ENCODE measurements around the gene LTV1.

The LTV1 gene

GRCh38 chr6:143901885-143902750 is 59.0 kb downstream of the LTV1 start:
- H3K36me3 ChIP-seq (ENCODE audit: low read length), result no peaks in the 10 kb centered on the region

GRCh38 chr6:143902827-143903226 is 59.7 kb downstream of the LTV1 start:
- no peak overlapping the region for H3K9ac ChIP-seq (ENCODE audit: low read length)
- no peak overlapping the region for H3K4me2 ChIP-seq (ENCODE audit: low read depth, low read length, poor library complexity, severe bottlenecking)
- H3K9me2 ChIP-seq (replicated peaks; ENCODE audit: insufficient read depth, low read length), result no peaks in the 10 kb centered on the region
- H3K79me2 ChIP-seq (ENCODE audit: insufficient read depth, low read length), result no peaks in the 10 kb centered on the region
- H3K36me3 ChIP-seq (ENCODE audit: low read length), result no peaks in the 10 kb centered on the region
- H3F3A ChIP-seq (ENCODE audit: insufficient read depth), result no peaks in the 10 kb centered on the region
- H2AFZ ChIP-seq (ENCODE audit: low read depth, low read length, severe bottlenecking), result no peak overlapping the region
- H3K27me3 ChIP-seq (ENCODE audit: low read length), result no peaks in the 10 kb centered on the region
- no peaks in the 10 kb centered on the region for H4K20me1 ChIP-seq (ENCODE audit: low read depth, low read length)
- TF ChIP-seq EZH2phosphoT487 (conservative IDR thresholded peaks at IDR 0.05; ENCODE audit: low read length) (no peak), CTCF (IDR thresholded peaks at IDR 0.05; ENCODE audit: insufficient read depth, low read length, poor library complexity, severe bottlenecking) (no peak)
- no peak overlapping the region for H3K27ac ChIP-seq (ENCODE audit: low read depth, low read length)
- no peaks in the 10 kb centered on the region for H3K9me3 ChIP-seq (ENCODE audit: insufficient read depth, low read length)
- no peak overlapping the region for H3K4me3 ChIP-seq (ENCODE audit: insufficient read depth, low read length, poor library complexity, severe bottlenecking)

More at GRCh38 chr6:143901885-143902750, 59.0 kb downstream of the LTV1 start:
- Histone ChIP-seq H3K9ac (ENCODE audit: low read length) (no peak overlapping the region), H3K9me2 (replicated peaks; ENCODE audit: insufficient read depth, low read length) (no peaks in the 10 kb centered on the region), H3K27me3 (ENCODE audit: low read length) (no peaks in the 10 kb centered on the region), H3K4me2 (ENCODE audit: low read depth, low read length, poor library complexity, severe bottlenecking) (no peak overlapping the region), H3K4me3 (ENCODE audit: insufficient read depth, low read length, poor library complexity, severe bottlenecking) (no peak overlapping the region), H4K20me1 (ENCODE audit: low read depth, low read length) (no peaks in the 10 kb centered on the region), H3F3A (ENCODE audit: insufficient read depth) (no peaks in the 10 kb centered on the region), H3K9me3 (ENCODE audit: insufficient read depth, low read length) (no peaks in the 10 kb centered on the region), H2AFZ (ENCODE audit: low read depth, low read length, severe bottlenecking) (no peak overlapping the region), H3K27ac (ENCODE audit: low read depth, low read length) (no peak overlapping the region), H3K79me2 (ENCODE audit: insufficient read depth, low read length) (no peaks in the 10 kb centered on the region)
- TF ChIP-seq CTCF (IDR thresholded peaks at IDR 0.05; ENCODE audit: insufficient read depth, low read length, poor library complexity, severe bottlenecking) (no peak), EZH2phosphoT487 (conservative IDR thresholded peaks at IDR 0.05; ENCODE audit: low read length) (no peak)

- H3K4me3 ChIP-seq (ENCODE audit: insufficient read depth, low read length, poor library complexity, severe bottlenecking), result no peak overlapping the region
- no peaks in the 10 kb centered on the region for H3K79me2 ChIP-seq (ENCODE audit: insufficient read depth, low read length)
- no peaks in the 10 kb centered on the region for H3K9me3 ChIP-seq (ENCODE audit: insufficient read depth, low read length)
- H3K9ac ChIP-seq (ENCODE audit: low read length), result no peak overlapping the region
- H3K27ac ChIP-seq (ENCODE audit: low read depth, low read length), result no peak overlapping the region
- H3F3A ChIP-seq (ENCODE audit: insufficient read depth), result no peaks in the 10 kb centered on the region
- TF ChIP-seq EZH2phosphoT487 (conservative IDR thresholded peaks at IDR 0.05; ENCODE audit: low read length) (no peak), CTCF (IDR thresholded peaks at IDR 0.05; ENCODE audit: insufficient read depth, low read length, poor library complexity, severe bottlenecking) (no peak)
- no peaks in the 10 kb centered on the region for H3K9me2 ChIP-seq (replicated peaks; ENCODE audit: insufficient read depth, low read length)
- H3K27me3 ChIP-seq (ENCODE audit: low read length), result no peaks in the 10 kb centered on the region
- no peaks in the 10 kb centered on the region for H4K20me1 ChIP-seq (ENCODE audit: low read depth, low read length)
- H3K4me2 ChIP-seq (ENCODE audit: low read depth, low read length, poor library complexity, severe bottlenecking), result no peak overlapping the region
- H3K36me3 ChIP-seq (ENCODE audit: low read length), result no peaks in the 10 kb centered on the region
- H2AFZ ChIP-seq (ENCODE audit: low read depth, low read length, severe bottlenecking), result no peak overlapping the region
These were observed 67.9 kb downstream of the LTV1 start for GRCh38 chr6:143911028-143911427.

Data from SU-DHL-6 (cell line).